GM19455 (cell line): ENCODE data around the gene PI4KB.
A peak's percentile ranks its signal among the peaks of the same experiment; 100 is the strongest.
"Not testable (repeated sequence)": the region's sequence is repeated elsewhere in the genome, so short reads cannot be mapped to it uniquely, and the experiment has no call there.

Experiments used
- ATAC-seq: cut with Tn5 transposase; IDR thresholded peaks from one replicate; pipeline ENCODE4 v1.9.1; 2021; ENCODE audit not compliant: unreplicated experiment

PI4KB gene

DNA sequence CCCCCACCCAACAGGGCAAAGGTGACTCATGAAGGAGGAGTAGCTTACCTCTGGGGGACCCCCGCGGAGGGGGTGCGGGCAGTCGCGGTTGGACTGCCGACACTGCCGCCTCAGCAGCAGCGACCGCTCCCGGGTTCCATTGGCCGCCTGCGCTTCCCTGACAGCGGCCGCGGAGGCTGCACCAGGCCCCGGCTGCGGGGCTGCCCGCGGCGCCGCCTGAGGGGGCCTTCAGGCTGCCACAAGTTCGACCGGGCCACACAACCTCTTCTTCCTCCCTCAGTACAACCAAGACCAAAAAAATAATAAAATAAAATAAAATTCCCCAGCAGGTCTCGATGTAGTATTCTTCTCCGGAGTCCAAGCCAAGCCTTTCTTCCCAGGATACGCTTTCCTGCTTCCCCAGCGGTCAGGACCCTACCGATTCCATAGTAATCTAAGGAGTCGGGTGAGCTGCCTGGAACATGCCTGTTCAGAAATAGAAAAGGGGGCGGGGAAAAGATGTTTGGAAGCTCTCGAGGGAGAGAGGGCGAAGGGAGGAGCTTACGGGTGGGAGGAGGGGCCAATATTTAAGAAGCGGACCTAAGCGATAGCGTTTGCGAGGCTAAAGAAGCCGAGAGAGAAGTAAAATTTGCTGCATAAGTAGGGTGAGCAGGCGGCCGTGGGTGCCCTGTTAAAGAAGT is at the start of gene PI4KB:
Gene PI4KB, minus strand, starts transcription at position 194 of the 680 bp plus-strand sequence. CDS start 10,935 bp downstream, outside the sequence.
- peak; percentile 77 for ATAC-seq

DNA sequence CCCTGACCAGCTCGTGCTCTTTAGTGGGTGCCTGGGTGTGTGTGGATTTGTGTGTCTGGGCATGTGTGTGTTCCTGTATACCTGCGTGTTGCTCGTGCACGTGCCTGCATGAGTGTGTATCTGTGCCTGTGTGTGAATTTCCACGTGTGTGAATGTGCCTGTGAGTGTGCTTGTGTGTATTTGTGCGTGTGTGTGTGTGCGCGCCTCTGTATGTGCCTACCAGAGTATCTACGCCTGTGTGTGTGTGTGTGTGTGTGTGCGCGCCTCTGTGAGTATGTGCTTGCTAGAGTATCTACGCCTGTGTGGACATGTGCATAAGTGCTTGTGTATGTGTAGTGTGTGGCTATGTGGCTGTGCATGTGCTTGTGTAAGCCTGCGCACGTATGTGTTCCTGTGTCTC is 46.0 kb upstream of the PI4KB start:
- no peak for ATAC-seq

DNA sequence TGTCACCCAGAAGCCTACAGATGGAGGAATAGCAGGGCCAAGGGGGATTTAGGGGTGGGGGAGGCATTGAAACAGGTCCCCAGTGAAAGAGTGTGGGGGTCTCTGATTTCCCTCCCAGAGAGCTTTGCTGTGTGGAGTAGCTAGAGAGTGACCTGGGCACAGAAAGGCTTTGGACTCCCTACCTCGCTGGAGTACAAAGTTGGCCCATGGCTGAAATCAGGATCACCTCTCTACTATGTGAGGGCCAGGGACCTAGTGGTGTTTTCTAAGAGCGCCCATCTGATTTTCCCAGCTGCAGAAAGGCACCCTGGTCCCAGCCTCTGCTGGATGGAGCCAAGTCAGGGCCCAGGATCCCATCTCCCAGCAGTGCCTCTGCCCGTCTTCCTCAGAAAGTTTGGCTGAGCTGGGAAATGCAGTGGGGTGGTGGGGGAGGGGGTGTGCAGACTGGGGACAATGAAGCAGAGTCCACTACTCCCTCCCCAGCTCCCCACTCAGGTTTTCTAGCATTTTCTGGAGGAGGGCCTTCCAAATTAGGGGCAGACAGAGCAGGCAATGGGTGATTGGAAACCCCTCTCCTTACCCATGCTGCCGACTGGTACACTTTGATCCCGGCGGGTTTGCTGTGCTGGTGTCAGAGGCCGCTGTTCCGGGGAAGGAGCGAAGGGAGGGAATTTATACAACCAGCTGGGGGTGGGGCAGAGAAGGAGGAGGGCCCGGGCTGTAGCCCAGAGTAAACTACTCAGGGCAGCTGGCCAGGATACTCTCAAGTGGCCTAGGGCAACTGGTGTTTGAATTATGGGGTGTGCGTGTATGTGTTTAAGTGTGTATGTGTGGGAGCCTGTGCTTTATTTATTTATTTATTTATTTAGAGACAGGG is 45.1 kb upstream of the PI4KB start, which contains the start of gene SELENBP1:
Gene SELENBP1, minus strand, starts transcription at position 648 of the 877 bp plus-strand sequence. Its CDS starts 64 bp downstream, at position 584.
- no peak for ATAC-seq

DNA sequence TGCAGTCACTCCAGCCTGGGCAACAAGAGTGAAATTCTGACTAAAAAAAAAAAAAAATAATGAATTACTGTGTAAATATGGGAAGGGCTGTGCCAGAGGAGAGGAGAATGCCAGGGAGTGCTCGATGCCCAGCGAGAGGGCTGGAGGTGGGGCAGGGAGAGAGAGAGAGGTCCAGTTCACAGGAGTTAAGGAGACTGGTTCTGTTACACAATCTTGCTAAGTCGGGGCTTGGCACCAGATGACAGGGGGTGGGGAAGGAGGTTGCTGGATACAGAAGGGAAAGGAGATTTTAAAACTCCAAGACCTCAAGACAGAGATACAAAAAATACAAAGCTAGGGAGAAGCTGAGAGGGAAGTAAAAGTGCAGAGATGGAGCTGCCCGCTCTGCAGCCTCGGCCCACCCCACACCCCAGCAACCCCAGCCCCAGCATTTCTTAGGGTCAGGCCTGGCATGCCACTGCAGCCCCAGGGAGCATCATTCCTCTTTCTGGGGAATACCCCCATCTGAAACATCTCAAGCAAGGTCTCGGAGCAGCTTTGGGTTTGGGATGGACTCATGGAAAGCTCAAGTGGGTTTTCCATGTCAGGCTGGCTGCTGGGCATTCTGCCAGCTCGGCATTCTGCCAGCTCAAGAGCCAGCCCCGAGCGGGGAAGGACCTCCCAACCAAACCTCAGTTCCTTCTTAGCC is 44.3 kb upstream of the PI4KB start:
- ATAC-seq = no peak

DNA sequence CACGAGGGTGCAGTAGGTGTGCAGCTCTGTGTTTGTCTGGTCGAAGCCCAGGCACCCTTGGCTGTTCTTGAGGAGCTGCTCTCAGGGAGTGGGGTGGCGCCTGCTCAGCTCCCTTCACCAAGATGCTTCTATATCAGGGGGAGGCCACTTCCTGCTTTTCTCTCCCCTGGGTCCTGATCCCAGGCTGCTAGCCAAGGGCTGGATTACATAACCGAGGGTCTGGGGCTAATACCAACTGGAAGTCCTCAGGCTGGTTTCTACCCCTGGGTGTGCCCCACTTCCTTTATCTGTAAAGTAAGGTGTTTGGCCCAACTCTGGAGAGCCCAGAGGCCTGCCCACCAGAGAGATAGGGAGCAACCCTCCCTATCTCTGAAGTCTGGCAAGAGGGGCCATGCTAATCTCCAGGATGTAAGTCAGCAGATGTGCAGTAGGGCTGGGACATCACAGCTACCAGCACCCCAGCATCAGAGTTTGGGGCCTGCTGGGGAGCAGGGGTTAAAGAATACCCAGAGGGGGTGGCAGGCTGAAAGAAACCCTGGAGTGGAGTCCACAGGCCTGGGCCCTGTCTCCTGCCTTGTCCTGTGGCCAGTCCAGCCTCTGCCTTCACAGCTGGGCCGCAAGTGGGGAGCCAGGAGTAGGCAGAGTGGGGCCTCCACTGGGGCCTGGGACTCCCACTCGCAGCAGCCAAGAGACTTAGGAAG is 43.1 kb upstream of the PI4KB start:
- ATAC-seq = no peak

DNA sequence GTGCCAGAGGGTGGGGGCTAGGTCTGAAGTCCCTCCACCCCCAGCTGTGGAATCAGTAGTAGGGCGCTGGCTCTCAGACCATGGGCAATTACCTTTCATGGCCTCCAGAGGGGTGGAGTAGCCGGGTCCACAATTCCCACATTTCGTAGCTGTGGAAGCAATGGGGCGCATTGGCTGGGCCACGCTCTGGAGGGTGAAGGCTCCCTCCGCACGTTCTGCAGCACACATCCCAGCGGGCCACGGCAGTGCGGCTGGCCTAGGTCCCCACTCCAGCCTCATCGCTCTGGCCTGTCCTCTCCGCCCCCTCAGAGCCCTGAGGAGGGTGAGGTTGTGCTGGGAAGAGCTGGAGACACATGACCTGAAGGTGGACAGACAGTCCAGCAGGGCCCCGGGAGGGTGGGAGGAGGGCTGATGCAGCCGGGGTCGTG is 42.4 kb upstream of the PI4KB start:
- no peak for ATAC-seq

DNA sequence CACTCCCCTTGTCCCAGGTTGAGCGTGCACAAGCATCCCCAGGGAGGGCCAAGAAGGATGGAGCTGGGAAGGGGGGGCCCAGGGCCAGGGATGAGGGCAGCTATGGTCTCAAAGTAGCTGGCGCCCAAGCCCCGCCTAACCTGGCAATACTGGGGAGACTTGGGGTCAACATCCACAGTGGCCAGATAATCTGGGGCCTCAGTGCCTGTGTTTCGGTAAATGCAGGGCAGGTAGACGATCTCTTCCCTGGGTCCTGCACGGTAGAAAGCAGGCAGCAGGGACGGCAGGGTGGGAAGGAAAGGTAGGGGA is 42.0 kb upstream of the PI4KB start:
- ATAC-seq = no peak

DNA sequence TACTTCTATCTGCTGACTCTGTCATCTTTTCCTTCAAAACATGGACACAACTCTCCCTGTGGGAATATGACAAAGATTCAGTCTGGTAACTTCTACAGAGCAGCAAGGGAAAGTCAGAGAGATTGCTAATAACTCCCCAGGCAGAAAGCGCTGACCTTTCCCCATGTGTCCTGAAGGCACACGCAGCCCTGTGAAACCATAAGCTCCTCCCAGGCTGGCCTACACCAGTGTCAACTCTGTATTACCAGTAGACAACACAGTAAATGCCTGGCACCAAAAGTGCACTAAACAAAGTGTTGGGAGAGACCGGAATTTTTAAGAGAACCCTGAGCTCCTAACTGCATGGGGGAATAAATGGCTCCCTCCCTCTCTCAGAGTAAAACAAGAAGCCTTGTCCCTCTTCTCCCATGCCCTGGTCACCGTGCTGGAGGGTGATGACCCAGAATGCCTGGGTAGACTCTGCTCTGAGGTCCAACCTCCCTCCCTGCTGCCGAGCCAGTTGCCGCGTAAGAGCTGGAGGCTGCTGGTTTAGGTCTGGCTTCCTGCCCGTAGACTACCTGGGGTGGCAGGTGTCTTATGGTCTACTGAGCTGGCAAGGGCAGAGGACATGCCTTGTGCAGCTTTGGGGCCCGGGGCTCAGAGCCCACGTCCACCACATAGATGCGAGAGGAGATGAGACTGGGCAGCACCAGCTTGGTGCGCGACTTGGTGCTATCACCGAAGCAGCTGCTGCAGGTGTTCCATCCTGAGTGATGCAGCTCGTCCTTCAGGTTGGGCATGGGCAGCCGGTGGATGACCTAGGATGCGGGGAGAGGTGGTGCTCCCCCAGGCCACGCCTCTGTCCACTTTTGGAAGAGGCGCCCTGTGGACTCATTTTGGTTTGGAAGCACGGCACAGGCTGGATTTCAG is 41.4 kb upstream of the PI4KB start:
- ATAC-seq = no peak

DNA sequence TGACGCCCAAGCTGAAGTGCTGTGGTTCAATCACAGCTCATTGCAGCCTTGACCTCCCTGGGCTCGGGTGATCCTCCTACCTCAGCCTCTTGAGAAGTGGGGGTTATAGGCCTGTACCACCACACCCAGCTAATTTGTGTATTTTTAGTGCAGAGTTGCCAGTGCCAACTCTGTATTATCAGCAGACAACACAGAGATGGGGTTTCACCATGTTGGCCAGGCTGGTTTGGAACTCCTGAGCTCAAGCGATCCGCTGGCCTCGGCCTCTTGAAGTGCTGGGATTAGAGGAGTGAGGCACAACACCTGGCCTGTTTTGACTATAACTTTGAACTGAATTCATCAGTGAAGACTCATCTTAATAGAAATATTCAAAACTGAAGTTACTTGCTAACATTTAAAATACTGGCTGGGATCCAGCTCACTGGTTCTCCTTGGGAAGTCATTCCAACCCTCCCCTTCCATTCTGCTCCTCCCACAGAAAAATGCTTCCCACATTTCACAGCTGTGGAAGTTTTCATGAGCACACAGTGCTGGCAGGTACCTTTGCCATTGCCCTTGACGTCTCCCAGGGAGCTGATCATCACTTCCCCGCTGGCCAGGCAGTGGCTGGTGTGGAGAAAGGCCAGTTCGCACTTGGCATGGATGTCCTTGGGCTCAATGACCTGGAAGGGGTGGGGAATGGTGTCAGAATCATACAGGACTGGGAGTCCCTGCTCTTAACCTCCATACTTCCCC is 40.6 kb upstream of the PI4KB start:
- ATAC-seq = no peak

DNA sequence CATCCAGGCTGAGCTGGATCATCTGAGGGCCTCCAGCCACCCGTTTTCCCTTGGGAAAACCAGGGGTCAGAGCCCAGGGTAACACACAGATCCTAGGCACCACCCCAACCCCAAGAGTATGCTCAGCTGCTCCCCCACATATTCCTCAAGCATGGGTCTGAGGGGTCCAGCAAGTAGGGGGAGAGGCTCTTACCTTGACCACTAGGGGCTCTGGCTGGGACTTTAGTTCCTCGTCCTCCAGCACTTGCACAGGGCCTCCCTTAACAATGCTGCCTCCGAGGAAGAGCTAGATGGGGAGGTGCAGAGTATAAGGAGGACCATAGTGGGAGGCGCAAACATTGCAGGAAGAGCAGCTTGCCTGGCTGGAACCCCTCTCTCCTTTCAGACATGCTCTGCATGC is 37.8 kb upstream of the PI4KB start:
- ATAC-seq = no peak

DNA sequence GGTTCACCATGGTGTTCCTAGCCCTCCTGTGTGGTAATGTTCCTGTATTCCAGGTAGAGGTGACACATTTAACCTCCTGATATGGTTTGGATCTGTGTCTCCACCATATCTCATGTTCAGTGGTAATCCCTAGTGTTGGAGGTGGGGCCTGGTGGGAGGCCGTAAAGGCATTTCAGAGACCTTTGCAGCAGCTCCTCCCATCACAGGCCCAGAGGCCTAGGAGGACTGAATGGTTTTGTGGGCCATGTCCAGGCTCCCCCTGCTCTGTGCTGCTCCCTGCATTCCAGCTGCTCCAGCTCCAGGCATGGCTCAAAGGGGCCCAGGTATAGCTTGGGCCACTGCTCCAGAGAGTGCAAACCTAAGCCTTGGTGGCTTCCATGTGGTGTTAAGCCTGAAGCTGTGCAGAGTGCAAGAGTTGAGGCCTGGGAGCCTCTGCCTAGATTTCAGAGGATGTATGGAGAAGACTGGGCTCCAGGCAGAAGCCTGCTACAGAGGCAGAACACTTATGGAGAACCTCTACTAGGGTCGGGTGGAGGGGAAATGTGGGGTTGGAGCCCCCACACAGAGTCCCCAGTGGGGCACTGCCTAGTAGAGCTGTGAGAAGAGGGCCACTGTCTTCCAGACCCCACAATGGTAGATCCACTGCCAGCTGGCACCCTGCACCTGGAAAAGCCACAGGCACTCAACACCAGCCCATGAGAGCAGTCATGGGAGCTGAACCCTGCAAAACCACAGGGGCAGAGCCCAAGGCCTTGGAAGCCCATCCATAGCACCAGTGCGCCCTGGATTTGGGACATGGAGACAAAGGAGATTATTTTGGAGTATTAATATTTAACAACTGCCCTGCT is 35.3 kb upstream of the PI4KB start:
- ATAC-seq = no peak

DNA sequence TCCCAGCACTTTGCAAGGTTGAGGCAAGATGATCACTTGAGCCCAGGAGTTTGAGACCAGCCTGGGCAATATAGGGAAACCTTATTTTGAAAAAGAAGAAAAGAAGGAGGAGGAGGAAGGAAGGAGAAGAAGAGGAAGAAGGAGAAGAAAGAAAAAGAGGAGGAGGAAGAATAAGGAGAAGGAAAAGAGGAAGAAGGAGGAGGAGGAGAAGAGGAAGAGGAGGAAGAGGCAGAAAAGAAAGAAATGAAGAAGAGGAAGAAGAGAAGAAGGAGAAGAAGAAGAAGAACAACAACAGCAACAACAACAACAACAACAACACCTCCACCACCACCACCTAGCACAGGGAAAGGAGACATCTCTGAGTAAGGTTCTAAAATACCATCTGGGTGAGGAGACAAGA is 34.7 kb upstream of the PI4KB start:
- ATAC-seq = no peak

DNA sequence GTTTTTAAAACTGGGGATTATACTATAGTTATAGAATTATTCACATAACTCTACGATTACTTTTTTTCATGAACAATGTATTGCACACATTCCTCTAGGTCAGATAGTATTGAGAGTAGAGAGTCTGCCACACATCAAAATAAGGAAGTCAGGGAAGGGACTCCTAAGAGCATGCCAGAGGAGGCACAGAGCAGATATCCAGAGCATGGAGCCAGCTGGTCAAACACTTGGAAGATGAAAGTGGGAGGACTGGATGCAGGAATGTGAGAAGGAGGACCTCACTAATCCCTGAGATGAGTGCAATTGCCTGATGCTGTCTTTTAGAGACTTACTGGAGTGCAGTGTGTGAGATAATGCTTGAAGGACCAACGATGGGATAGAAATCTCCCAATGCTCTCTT is 29.5 kb upstream of the PI4KB start:
- no peak for ATAC-seq

DNA sequence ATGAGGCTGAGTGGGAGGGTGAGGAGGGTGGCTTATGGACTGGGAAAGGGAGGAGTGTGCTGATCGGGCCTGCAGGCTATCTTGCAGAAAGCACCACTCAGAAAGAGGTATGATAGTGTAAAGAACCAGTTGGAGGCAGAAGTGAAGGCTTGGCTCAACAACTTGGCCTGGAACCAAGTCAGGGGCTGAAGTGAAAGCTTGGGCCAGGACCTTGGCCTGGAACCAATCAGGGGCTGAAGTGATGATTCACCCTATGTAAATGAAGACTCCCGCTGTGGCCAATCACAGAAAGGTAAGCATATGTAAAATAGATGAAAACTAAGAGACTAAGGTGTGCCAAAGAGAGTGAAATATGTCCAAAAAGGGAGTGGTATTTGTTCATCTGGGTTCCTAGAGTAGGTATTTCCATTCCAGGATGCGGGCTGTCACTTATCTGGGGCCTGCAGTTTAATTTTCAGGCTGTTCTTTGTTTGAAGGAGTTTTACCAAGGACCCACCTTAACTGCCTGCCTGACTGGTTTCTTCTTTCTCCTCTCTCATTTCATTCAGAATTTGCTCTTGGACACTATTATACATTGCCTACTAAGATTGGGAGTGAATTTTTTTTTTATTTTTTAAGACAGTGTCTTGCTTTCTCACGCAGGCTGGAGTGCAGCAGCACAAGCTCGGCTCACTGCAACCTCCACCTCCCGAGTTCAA is 25.0 kb upstream of the PI4KB start:
- no peak for ATAC-seq

DNA sequence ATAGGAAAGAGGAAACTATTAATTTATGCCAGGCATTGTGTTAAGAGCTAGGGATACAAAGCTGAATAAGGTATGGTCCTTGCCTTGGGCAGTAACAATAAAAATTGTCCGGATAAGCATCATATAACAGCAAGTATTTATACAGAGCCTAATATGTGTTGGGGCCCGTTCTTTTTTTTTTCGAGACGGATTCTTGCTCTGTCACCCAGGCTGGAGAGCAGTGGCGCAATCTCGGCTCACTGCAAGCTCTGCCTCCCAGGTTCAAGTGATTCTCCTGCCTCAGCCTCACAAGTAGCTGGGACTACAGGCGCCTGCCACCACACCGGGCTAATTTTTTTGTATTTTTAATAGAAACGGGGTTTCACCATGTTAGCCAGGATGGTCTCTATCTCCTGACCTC is 23.1 kb upstream of the PI4KB start:
- not testable (repeated sequence) for ATAC-seq

DNA sequence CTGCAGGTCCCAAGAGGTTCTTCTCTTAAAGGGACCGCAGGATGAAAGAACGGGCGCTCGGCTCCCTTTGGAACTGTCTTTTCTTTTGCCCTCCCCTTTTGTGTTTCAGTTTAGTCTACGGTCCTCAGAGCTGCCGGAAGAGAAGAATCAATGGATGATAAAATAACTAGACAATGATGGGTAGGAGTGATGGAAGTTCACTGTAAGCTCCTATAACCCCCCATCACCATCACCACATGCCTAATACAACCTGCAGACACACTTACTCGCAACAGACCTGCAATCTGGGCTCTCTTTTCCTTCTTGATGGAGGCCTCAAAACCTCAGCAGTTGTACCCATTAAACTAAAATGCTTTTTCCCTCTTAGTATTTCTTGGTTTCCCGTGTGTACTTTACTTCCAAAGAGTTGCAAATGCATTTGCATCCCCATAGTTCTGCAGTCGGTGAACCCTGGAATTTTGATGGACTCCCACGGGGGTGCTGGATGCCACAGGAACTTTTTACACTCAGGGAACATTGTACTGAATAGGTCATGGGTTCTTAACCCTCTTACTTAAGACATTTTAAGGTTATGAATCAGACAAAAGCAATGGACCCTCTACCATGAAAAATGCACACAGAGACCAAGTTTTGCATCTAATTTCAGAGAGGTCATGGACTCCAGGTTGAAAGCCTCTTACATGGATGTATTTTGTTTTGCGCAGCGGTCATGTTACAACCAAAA is 20.5 kb upstream of the PI4KB start:
- no peak for ATAC-seq

DNA sequence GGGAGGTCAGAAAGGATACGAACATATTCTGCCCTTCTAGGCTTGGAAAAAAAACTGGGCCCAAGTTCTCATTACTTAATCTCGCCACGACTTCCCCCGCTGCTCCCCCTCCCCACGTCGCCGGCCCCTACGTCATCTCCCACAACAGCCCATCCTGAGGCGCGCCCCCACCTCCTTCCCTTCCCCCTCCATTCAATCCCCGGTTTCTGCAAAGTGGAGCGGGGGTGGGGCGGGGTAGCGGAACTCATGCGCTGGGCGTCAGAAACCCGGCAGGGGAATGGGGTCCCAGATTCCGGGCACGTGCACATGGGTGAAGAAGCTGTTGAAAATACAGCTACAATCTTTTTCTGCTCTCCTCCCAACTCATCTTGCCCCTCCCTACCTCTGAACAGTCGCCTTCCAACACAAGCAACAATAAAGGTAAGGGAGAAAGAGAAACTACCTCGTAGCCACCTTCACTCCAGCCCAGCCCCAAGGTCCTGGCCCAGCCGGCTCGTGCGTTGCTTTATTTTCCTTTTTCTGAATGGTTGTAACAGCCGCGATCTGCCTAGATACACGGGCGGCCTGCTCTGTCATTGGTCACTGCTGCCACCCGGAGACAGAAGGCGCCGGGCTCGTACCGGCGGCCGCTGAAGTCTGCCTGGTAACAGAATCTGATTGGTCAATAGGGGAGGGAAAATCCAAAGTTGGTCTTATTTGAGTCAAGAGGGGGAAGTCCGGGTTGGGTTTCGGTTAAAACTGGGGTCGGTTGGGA is 19.7 kb upstream of the PI4KB start, which contains the start of gene RFX5:
Gene RFX5, minus strand, starts transcription at position 484 of the 754 bp plus-strand sequence. CDS start 932 bp downstream, outside the sequence.
- peak; percentile 95 for ATAC-seq
